ENCODE results near the gene BEGAIN. TPM values are rescaled to one million over a fixed set of nuclear protein-coding genes. Genes with fewer than 3 reads are reported as not detected.

The BEGAIN gene
- polyA plus RNA-seq, 2 of the 4 experiments (the other 2 are of a cell fraction): 1.4 to 3.7 TPM

DNA sequence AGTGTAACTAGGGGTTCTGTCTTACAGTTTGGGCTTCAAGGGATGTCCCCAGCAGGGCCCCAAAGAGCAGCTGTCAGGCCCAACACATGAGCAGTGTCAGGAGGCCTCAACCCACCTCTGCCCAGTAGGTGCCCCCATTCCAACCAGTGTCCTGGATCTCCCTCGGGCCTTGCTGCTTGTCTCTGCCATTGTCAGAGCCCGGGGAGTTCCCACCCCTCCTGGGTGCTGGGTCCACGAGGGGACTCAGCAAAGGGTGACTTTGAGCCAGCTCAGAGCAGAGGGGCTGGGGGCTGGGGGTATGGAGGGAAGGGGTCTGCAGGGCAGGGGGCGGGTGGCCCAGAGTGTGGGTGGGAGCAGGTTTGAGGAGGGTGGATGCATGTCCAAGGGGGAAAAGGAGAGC is 18.0 kb upstream of the BEGAIN start:
- CTCF ChIA-PET: interaction anchor here (2.1 kb wide), 2 partner anchors 41 to 165 kb away, joined by 7 to 9 read pairs; no protein-coding TSS in a partner anchor
- Histone ChIP-seq H3K4me3 (no peak overlapping the region), H3K9me3 (peaks cover 17% of the 10 kb centered on the region), H3K4me1 (no peaks in the 10 kb centered on the region), H3K27ac (no peak overlapping the region), H3K4me2 (no peak overlapping the region)
- no peak for ATAC-seq
- no peak for DNase-seq (ENCODE audit: low read depth in 1 of 2, low spot score in 1 of 2)
- POLR2A ChIA-PET: no interaction called here
- no peak for FAIRE-seq
- TF ChIP-seq, protein P1, sequence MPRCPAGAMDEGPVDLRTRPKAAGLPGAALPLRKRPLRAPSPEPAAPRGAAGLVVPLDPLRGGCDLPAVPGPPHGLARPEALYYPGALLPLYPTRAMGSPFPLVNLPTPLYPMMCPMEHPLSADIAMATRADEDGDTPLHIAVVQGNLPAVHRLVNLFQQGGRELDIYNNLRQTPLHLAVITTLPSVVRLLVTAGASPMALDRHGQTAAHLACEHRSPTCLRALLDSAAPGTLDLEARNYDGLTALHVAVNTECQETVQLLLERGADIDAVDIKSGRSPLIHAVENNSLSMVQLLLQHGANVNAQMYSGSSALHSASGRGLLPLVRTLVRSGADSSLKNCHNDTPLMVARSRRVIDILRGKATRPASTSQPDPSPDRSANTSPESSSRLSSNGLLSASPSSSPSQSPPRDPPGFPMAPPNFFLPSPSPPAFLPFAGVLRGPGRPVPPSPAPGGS (IDR thresholded peaks at IDR 0.05): no peak
- no peak for TF ChIP-seq FOSL2 (IDR thresholded peaks at IDR 0.05)
- no peak for TF ChIP-seq FOSL2 (CRISPR knock-in tag; IDR thresholded peaks at IDR 0.05)
- no peak for TF ChIP-seq RAD21 (conservative IDR thresholded peaks at IDR 0.05 in 1 of 2, IDR thresholded peaks at IDR 0.05 in 1 of 2)
- no peak for TF ChIP-seq POLR2A (IDR thresholded peaks at IDR 0.05; ENCODE audit: low read length)
- TF ChIP-seq ESRRA (IDR thresholded peaks at IDR 0.05; ENCODE audit: borderline replicate concordance, low read length): no peak
- TF ChIP-seq HDAC2 (IDR thresholded peaks at IDR 0.05): no peak
- TF ChIP-seq, protein P2, sequence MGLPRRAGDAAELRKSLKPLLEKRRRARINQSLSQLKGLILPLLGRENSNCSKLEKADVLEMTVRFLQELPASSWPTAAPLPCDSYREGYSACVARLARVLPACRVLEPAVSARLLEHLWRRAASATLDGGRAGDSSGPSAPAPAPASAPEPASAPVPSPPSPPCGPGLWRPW (IDR thresholded peaks at IDR 0.05): no peak
- no peak for TF ChIP-seq JUN (IDR thresholded peaks at IDR 0.05)
- no peak for TF ChIP-seq EP300 (IDR thresholded peaks at IDR 0.05)
- WGBS (ENCODE audit: missing lambda C conversion rate): no CpG with 5 or more reads among the region's 4 CpGs

DNA sequence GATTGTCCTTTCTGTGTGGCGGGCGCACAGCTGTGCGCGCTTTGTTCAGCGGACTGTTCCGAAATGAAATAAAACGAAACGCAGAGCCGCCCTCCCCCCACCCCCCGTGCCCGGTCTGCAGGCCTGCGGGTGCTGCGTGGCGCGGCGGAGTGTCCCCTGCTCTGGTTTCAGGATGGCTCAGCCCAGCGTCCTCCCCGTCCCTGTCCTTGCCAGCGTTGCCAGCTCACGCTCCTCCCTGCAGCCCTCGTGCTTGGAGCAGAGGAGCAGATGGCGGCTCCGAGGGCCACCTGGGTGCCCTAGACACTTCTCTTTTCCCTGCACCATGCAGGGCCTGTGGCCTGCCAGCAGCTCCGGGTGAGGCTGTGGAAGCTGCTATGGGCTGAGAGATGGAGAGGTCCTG is 17.5 kb upstream of the BEGAIN start:
- DNase-seq (ENCODE audit: low read depth in 1 of 2, low spot score in 1 of 2): no peak
- Histone ChIP-seq H3K4me1 (no peaks in the 10 kb centered on the region), H3K9me3 (peaks cover 17% of the 10 kb centered on the region), H3K4me3 (no peak overlapping the region), H3K27ac (no peak overlapping the region), H3K4me2 (no peak overlapping the region)
- no peak for ATAC-seq
- 83% methylated on average over 23 of the region's 24 CpGs for WGBS (ENCODE audit: missing lambda C conversion rate)
- ChIA-PET CTCF (interaction anchor here (2.1 kb wide), 1 partner anchor 41 kb away, joined by 7 read pairs; no protein-coding TSS in a partner anchor), POLR2A (no interaction called here)
- no peak for TF ChIP-seq CEBPB (IDR thresholded peaks at IDR 0.05)
- no peak for TF ChIP-seq POLR2AphosphoS2 (conservative IDR thresholded peaks at IDR 0.05; ENCODE audit: low read length)
- TF ChIP-seq, protein P3, sequence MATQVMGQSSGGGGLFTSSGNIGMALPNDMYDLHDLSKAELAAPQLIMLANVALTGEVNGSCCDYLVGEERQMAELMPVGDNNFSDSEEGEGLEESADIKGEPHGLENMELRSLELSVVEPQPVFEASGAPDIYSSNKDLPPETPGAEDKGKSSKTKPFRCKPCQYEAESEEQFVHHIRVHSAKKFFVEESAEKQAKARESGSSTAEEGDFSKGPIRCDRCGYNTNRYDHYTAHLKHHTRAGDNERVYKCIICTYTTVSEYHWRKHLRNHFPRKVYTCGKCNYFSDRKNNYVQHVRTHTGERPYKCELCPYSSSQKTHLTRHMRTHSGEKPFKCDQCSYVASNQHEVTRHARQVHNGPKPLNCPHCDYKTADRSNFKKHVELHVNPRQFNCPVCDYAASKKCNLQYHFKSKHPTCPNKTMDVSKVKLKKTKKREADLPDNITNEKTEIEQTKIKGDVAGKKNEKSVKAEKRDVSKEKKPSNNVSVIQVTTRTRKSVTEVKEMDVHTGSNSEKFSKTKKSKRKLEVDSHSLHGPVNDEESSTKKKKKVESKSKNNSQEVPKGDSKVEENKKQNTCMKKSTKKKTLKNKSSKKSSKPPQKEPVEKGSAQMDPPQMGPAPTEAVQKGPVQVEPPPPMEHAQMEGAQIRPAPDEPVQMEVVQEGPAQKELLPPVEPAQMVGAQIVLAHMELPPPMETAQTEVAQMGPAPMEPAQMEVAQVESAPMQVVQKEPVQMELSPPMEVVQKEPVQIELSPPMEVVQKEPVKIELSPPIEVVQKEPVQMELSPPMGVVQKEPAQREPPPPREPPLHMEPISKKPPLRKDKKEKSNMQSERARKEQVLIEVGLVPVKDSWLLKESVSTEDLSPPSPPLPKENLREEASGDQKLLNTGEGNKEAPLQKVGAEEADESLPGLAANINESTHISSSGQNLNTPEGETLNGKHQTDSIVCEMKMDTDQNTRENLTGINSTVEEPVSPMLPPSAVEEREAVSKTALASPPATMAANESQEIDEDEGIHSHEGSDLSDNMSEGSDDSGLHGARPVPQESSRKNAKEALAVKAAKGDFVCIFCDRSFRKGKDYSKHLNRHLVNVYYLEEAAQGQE (IDR thresholded peaks at IDR 0.05): no peak
- no peak for TF ChIP-seq CBX2 (IDR thresholded peaks at IDR 0.05; ENCODE audit: borderline replicate concordance, low read depth)
- no peak for TF ChIP-seq HOXB5 (CRISPR knock-in tag; IDR thresholded peaks at IDR 0.05)
- TF ChIP-seq MAZ (IDR thresholded peaks at IDR 0.05; ENCODE audit: borderline replicate concordance, low read depth, low read length): no peak
- no peak for TF ChIP-seq CHD4 (IDR thresholded peaks at IDR 0.05; ENCODE audit: borderline replicate concordance)
- TF ChIP-seq HDAC2 (IDR thresholded peaks at IDR 0.05): no peak
- no peak for TF ChIP-seq KDM1A (IDR thresholded peaks at IDR 0.05; ENCODE audit: low read depth)
- no peak for TF ChIP-seq TP53 (CRISPR knock-in tag; IDR thresholded peaks at IDR 0.05)
- TF ChIP-seq GATA3 (IDR thresholded peaks at IDR 0.05; ENCODE audit: borderline replicate concordance): no peak
- no peak for TF ChIP-seq KDM5A (IDR thresholded peaks at IDR 0.05)
- no peak for FAIRE-seq

DNA sequence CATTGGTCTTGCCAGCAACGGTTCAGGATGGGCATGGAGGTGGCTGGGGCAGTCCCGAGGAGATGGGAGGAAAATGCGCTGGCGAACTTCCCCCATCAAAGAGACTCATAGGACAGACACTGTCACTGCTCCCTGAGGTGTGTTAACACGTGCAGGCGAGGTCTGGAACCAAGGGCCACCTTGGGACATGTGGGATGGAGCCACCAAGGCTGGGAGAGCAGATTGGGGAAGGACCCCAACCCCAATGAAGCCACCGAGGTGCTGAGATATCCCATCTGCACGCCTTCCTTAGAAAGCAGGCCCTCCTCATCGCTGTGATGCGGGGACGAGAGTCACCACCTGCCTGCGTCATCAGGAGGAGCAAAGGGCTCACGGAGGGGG is 16.9 kb upstream of the BEGAIN start:
- WGBS (ENCODE audit: missing lambda C conversion rate): 46% methylated on average over 12 of the region's 13 CpGs
- no peak for FAIRE-seq
- no peak overlapping the region for H3K27ac ChIP-seq
- H3K4me3 ChIP-seq: no peak overlapping the region
- no peaks in the 10 kb centered on the region for H3K4me1 ChIP-seq
- ChIA-PET CTCF (no interaction called here), POLR2A (no interaction called here)
- no peak for ATAC-seq
- no peak for DNase-seq (ENCODE audit: low read depth in 1 of 2, low spot score in 1 of 2)
- H3K4me2 ChIP-seq: no peak overlapping the region
- H3K9me3 ChIP-seq: peaks cover 17% of the 10 kb centered on the region
- TF ChIP-seq, protein P4, sequence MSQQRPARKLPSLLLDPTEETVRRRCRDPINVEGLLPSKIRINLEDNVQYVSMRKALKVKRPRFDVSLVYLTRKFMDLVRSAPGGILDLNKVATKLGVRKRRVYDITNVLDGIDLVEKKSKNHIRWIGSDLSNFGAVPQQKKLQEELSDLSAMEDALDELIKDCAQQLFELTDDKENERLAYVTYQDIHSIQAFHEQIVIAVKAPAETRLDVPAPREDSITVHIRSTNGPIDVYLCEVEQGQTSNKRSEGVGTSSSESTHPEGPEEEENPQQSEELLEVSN (IDR thresholded peaks at IDR 0.05; ENCODE audit: borderline replicate concordance, low read depth): no peak
- TF ChIP-seq, protein P5, sequence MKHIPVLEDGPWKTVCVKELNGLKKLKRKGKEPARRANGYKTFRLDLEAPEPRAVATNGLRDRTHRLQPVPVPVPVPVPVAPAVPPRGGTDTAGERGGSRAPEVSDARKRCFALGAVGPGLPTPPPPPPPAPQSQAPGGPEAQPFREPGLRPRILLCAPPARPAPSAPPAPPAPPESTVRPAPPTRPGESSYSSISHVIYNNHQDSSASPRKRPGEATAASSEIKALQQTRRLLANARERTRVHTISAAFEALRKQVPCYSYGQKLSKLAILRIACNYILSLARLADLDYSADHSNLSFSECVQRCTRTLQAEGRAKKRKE (CRISPR knock-in tag; IDR thresholded peaks at IDR 0.05; ENCODE audit: low read depth): no peak
- no peak for TF ChIP-seq RAD21 (conservative IDR thresholded peaks at IDR 0.05 in 1 of 2, IDR thresholded peaks at IDR 0.05 in 1 of 2)
- TF ChIP-seq BHLHE40 (IDR thresholded peaks at IDR 0.05; ENCODE audit: low read depth, low read length): no peak
- no peak for TF ChIP-seq ZC3H11A (IDR thresholded peaks at IDR 0.05)
- no peak for TF ChIP-seq SREBF2 (IDR thresholded peaks at IDR 0.05)
- no peak for TF ChIP-seq EHF (CRISPR knock-in tag; IDR thresholded peaks at IDR 0.05)
- no peak for TF ChIP-seq ZNF302 (CRISPR knock-in tag; IDR thresholded peaks at IDR 0.05)
- TF ChIP-seq MAZ (IDR thresholded peaks at IDR 0.05; ENCODE audit: borderline replicate concordance, low read depth, low read length): no peak
- TF ChIP-seq CBX2 (IDR thresholded peaks at IDR 0.05; ENCODE audit: borderline replicate concordance, low read depth): no peak
- no peak for TF ChIP-seq FOSL2 (IDR thresholded peaks at IDR 0.05)
- TF ChIP-seq FOSL2 (CRISPR knock-in tag; IDR thresholded peaks at IDR 0.05): no peak

Measured in A549 (cell line).